Measurements from ENCODE around the gene DCC. TPM values are rescaled to one million over a fixed set of nuclear protein-coding genes. Genes with fewer than 3 reads are reported as not detected.

Gene DCC
- total RNA-seq, 2 experiments from 2014 or later = not detected

DNA sequence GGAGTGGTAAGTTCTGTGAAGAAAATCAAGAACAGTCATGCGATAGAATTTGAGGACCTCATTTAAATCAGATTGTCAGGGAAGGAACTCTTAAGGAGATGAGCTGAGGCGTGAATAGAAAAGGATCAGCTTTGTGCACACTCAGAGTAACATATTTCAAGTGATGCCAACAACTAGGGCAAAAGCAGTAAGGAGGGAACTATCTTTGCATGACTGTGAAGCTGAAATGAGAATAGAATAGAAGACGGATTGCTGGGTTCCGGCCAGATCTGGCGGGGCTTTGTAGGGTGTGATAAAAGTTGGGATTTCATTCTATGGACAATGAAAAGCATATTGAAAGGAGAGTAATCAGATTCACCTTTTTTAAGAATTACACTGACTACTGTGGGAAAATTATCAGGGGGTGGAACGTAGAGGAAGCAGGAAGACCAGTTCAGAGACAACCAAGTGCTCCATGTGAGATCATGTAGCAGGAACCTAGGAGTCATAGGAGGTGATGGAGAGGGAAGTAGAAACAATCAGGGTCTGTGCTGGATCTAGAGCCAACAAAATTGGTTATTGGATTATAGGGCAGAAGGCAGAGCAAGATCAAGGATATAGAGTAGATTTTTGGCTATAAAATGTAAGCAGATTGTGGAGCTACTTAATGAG is 884.3 kb downstream of the DCC start:
- Mint-ChIP-seq H3K27ac (no peak overlapping the region), H3K4me1 (ENCODE audit: low read depth) (no peaks in the 10 kb centered on the region), H3K9me3 (no peaks in the 10 kb centered on the region), H3K27me3 (no peaks in the 10 kb centered on the region), H3K4me3 (no peak overlapping the region), H3K36me3 (ENCODE audit: low read depth) (no peaks in the 10 kb centered on the region)
- H3K4me3 ChIP-seq (ENCODE audit: low read length) = no peak overlapping the region
- intact Hi-C loops (cut with DNase I, micrococcal nuclease) = no loop called here
- TF ChIP-seq, protein P1, sequence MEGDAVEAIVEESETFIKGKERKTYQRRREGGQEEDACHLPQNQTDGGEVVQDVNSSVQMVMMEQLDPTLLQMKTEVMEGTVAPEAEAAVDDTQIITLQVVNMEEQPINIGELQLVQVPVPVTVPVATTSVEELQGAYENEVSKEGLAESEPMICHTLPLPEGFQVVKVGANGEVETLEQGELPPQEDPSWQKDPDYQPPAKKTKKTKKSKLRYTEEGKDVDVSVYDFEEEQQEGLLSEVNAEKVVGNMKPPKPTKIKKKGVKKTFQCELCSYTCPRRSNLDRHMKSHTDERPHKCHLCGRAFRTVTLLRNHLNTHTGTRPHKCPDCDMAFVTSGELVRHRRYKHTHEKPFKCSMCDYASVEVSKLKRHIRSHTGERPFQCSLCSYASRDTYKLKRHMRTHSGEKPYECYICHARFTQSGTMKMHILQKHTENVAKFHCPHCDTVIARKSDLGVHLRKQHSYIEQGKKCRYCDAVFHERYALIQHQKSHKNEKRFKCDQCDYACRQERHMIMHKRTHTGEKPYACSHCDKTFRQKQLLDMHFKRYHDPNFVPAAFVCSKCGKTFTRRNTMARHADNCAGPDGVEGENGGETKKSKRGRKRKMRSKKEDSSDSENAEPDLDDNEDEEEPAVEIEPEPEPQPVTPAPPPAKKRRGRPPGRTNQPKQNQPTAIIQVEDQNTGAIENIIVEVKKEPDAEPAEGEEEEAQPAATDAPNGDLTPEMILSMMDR (IDR thresholded peaks at IDR 0.05) = no peak
- H3K27ac ChIP-seq (ENCODE audit: low read depth in 1 of 2, low read length in 2 of 2) = no peak overlapping the region
- H3K9me3 ChIP-seq (ENCODE audit: control insufficient read depth in 1 of 2, insufficient read depth in 1 of 2, low read length in 2 of 2) = no peaks in the 10 kb centered on the region
- ChIA-PET POLR2A (no interaction called here), CTCF (no interaction called here)
- H3K27me3 ChIP-seq (ENCODE audit: control insufficient read depth in 1 of 2, insufficient read depth in 2 of 2, low read length in 2 of 2) = no peaks in the 10 kb centered on the region
- ATAC-seq (ENCODE audit: poor library complexity) (no peak), DNase-seq (no peak)
- H3K36me3 ChIP-seq (ENCODE audit: insufficient read depth, low read length) = no peaks in the 10 kb centered on the region
- H3K4me1 ChIP-seq (ENCODE audit: insufficient read depth, low read length) = no peaks in the 10 kb centered on the region

DNA sequence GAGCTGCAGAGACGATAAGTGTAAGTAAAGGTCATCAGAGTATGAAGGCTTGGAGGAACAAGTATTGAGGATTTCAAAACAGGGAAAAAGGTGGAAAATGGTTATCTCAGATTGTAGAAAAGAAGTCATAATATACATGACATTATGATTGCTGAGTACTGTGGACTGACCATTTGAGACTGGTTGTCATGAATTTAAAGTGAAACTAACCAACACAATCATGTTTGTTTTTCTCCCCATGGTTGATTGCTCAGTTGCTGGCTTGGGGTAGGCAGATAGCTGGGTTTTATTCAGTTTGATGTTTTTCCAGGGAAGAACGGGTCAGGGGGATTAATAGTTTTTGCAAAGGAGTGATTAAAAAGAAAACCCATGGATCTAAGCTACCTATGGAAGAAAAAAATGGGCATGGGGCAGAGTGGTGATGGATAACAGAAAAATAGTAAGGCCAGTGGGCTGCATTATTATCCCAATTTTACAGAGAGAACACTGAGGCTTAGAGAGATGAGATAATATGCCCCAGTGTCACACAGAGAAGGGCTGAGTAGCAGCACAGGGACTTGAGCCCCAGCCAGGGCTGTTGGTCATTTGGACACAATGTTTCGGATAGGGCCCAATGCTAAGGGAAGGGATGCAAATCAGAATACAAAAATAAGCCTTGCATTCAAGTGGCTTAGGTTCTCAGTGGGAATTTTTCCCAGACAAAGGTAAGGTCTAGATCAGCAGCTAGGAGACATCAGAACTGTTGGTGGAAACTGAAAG is 885.7 kb downstream of the DCC start:
- H3K27ac Mint-ChIP-seq = no peak overlapping the region
- no peaks in the 10 kb centered on the region for H3K9me3 ChIP-seq (ENCODE audit: control insufficient read depth in 1 of 2, insufficient read depth in 1 of 2, low read length in 2 of 2)
- H3K4me3 ChIP-seq (ENCODE audit: low read length) = no peak overlapping the region
- ChIA-PET POLR2A (no interaction called here), CTCF (no interaction called here)
- H3K4me1 Mint-ChIP-seq (ENCODE audit: low read depth) = no peaks in the 10 kb centered on the region
- H3K4me1 ChIP-seq (ENCODE audit: insufficient read depth, low read length) = no peaks in the 10 kb centered on the region
- DNase-seq = no peak
- ATAC-seq (ENCODE audit: poor library complexity) = no peak
- no peaks in the 10 kb centered on the region for H3K9me3 Mint-ChIP-seq
- no peak overlapping the region for H3K27ac ChIP-seq (ENCODE audit: low read depth in 1 of 2, low read length in 2 of 2)
- H3K36me3 Mint-ChIP-seq (ENCODE audit: low read depth) = no peaks in the 10 kb centered on the region
- no peaks in the 10 kb centered on the region for H3K27me3 ChIP-seq (ENCODE audit: control insufficient read depth in 1 of 2, insufficient read depth in 2 of 2, low read length in 2 of 2)
- TF ChIP-seq, protein P1 (IDR thresholded peaks at IDR 0.05) = no peak
- no peaks in the 10 kb centered on the region for H3K27me3 Mint-ChIP-seq
- intact Hi-C loops (cut with DNase I, micrococcal nuclease) = no loop called here
- no peak overlapping the region for H3K4me3 Mint-ChIP-seq
- no peaks in the 10 kb centered on the region for H3K36me3 ChIP-seq (ENCODE audit: insufficient read depth, low read length)

DNA sequence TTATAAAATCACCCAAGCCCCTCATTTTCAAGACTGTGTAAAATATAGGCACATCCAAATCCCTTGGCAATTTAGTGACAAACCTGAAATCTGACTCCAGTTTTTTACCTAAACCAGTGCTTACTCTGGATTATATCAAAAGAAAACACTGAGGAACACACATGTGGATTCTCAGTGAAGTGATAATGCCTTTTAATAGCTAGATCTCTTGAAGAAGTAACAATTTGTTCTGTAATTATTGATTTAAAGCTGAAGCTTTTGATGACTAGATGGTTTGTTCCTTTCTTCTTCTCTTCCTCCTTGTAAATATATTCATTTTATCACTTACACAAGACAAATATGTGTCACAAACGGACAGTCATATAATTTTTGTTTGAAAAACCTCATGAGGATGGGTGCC is 894.6 kb downstream of the DCC start:
- no peak overlapping the region for H3K27ac Mint-ChIP-seq
- no peaks in the 10 kb centered on the region for H3K36me3 Mint-ChIP-seq (ENCODE audit: low read depth)
- Histone ChIP-seq H3K36me3 (ENCODE audit: insufficient read depth, low read length) (no peaks in the 10 kb centered on the region), H3K27me3 (ENCODE audit: control insufficient read depth in 1 of 2, insufficient read depth in 2 of 2, low read length in 2 of 2) (no peaks in the 10 kb centered on the region), H3K4me1 (ENCODE audit: insufficient read depth, low read length) (no peaks in the 10 kb centered on the region), H3K4me3 (ENCODE audit: low read length) (no peak overlapping the region), H3K9me3 (ENCODE audit: control insufficient read depth in 1 of 2, insufficient read depth in 1 of 2, low read length in 2 of 2) (no peaks in the 10 kb centered on the region), H3K27ac (ENCODE audit: low read depth in 1 of 2, low read length in 2 of 2) (no peak overlapping the region)
- H3K4me1 Mint-ChIP-seq (ENCODE audit: low read depth) = no peaks in the 10 kb centered on the region
- intact Hi-C loops (cut with DNase I, micrococcal nuclease) = no loop called here
- CTCF ChIA-PET = no interaction called here
- TF ChIP-seq, protein P1 (IDR thresholded peaks at IDR 0.05) = no peak
- peaks cover 3% of the 10 kb centered on the region for H3K9me3 Mint-ChIP-seq
- no peak for DNase-seq
- ATAC-seq (ENCODE audit: poor library complexity) = no peak
- H3K27me3 Mint-ChIP-seq = no peaks in the 10 kb centered on the region
- no peak overlapping the region for H3K4me3 Mint-ChIP-seq
- POLR2A ChIA-PET = no interaction called here
